ENCODE results near the gene BOLL.

DNA sequence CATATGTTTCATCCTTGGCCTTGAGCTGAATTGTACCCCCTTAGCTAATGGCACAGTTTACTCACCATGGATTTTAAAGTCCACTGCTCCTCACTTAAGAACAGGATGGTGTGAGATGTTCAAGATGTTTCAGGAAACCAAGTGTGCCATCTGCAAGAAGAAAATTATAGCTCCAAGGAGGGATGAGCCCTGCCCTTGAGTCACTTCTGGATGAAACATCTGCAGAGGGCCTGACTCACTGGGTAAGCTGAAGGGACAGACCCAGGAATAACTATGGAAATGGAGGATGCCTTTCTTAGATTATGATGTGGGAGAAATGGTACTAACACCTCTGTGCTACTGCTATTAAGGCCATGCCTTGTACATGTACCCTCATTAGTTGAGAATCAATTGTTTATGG lies 73.5 kb downstream of the BOLL start:
- TF ChIP-seq, protein P1, sequence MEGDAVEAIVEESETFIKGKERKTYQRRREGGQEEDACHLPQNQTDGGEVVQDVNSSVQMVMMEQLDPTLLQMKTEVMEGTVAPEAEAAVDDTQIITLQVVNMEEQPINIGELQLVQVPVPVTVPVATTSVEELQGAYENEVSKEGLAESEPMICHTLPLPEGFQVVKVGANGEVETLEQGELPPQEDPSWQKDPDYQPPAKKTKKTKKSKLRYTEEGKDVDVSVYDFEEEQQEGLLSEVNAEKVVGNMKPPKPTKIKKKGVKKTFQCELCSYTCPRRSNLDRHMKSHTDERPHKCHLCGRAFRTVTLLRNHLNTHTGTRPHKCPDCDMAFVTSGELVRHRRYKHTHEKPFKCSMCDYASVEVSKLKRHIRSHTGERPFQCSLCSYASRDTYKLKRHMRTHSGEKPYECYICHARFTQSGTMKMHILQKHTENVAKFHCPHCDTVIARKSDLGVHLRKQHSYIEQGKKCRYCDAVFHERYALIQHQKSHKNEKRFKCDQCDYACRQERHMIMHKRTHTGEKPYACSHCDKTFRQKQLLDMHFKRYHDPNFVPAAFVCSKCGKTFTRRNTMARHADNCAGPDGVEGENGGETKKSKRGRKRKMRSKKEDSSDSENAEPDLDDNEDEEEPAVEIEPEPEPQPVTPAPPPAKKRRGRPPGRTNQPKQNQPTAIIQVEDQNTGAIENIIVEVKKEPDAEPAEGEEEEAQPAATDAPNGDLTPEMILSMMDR (IDR thresholded peaks at IDR 0.05): no peak
- TF ChIP-seq POLR2A (IDR thresholded peaks at IDR 0.05): no peak
- no peak for TF ChIP-seq EP300 (IDR thresholded peaks at IDR 0.05; ENCODE audit: low read depth)
- no peak for TF ChIP-seq POLR2AphosphoS5 (IDR thresholded peaks at IDR 0.05)

Measured in transverse colon (tissue), 4 donors.